HG03378 (cell line): ENCODE data around the gene RGPD8.
"Not testable (repeated sequence)": the region's sequence is repeated elsewhere in the genome, so short reads cannot be mapped to it uniquely, and the experiment has no call there.

Experiments
- ATAC-seq: cut with Tn5 transposase; IDR thresholded peaks from one replicate; pipeline ENCODE4 v1.9.1; 2021; ENCODE audit warnings: mild to moderate bottlenecking, moderate library complexity; ENCODE audit not compliant: unreplicated experiment

RGPD8 gene

DNA sequence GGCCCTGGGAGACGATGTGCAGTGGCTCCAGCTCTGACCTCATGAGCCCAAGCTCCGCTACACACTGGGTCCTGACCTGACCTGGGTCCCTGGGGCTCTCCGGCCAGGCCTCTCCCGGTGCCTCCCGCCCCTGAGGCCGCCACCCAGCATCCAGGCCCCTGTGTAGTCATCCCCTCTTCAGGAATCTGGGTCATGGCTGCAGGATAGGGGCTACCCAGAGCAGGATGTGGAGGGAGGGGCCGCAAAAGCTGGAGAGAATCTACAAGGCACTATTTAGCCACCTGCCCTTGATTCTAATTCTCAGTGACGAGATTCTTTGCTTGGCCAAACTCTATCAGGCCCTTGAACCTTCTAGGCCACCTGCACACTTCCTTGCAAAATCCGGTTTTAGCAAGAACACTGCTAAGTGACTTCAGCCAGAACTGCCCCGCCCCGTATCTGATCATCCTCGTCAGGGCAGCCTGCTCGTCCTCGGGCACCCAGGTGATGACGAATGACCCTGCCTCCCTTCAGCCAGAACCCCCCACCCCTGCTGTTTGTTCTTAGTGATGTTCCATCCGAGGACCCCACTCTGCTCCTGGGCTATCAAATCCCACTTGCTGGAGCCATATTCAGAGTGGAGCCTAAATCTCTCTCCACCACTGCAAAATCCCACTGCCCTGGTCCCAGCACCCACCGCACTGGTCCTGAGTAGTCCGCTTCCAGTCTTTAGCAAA, 2.4 kb upstream of the RGPD8 start:
- ATAC-seq = not testable (repeated sequence)

DNA sequence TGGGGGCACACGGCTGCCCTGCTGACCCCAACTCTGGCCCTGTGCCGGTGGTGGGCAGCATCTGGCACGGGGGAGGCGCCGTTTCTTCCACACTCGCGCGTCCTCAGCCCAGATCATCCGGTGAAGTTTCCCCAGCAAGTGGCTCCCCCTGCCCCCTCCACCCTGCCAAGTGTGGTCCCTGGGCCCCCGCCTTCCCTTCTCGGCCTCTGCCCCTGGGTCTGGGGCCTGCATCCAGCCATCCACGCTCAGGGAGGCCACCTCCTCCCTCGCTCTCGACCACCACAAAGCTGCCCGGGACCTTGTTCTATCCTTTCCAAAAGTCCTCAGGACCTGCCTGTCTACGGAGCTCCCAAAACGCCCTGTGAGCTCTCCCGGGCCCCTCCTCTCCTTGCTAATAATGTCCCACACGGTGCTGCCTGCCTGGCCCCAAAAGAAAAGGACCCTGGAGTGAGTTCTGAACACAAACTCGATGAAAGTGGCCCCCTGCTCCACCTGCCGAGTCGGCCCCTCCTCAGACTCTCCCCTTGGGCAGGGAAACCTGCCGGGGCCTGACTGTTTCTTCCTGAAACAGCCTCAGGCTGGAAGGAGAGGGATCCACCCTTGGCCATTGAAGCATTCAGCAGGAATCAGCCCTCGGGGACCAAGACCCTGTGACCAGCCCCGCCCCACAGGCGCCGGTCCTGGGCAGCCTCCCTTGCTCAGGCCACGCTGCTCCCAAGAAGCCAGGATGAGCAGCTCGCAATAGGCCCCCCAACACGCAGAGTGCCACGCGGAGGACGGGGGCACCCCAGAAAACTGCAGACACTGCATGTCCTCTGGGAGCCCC, 1.7 kb upstream of the RGPD8 start:
- ATAC-seq = not testable (repeated sequence)

DNA sequence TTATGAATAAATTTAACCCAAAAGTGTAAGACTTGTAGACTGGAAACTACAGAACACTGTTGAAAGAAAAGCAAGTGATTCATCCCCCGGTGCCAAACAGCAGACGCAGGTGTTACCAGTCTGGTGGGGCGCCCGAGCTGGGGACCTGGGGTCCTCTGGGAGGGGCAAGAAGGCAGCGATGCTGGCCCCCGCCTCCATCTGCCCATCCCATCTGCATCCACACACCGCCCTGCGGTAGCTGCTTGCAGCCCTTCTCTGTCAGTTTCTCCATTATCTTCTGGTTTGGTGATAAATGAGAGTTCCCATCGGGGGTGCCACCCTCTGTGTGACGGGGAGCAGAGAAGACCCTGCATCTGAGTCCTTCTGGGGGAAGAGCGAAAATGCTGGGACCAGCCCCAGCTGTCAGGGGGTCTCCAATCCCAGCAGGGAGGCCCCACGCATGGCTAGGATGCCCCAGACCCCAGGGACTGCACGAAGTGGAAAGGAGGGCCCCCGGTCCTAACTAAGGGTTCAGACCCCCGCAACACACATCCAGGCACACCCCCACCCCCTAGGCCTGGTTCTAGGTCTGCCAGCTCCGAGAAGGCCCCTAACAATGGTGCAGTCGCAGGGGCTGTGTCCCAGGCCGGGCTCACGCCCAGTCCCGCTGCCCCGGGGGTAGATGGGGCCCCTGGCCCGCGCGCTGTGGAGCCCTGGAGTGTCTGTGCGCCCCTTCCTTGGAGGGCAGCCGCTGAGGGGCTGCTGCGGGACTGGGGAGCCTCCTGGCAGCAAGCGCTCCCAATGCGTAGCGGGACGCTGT, 686 bp upstream of the RGPD8 start:
- ATAC-seq = no peak

DNA sequence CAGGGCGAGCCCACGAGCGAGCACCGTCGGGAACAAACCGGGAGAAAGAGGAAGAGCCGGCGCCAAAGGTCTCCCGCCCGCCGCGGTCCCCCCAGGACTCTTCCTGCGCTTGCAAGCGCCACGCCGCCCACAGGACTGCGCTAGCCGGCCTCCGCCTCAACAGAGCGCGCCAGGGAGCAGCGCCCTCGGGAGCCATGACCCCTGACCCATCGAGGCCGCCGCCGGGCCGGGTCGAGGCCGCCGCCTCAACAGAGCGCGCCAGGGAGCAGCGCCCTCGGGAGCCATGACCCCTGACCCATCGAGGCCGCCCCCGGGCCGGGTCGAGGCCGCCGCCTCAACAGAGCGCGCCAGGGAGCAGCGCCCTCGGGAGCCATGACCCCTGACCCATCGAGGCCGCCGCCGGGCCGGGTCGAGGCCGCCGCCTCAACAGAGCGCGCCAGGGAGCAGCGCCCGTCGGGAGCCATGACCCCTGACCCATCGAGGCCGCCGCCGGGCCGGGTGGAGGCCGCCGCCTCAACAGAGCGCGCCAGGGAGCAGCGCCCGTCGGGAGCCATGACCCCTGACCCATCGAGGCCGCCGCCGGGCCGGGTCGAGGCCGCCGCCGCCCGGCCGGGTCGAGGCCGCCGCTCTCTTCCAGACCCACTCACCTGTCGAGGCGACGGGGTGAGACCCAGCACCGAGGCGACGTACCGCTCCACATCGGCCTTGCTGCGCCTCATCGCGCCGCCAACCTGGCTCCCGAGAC, 538 bp downstream of the RGPD8 start:
- not testable (repeated sequence) for ATAC-seq

DNA sequence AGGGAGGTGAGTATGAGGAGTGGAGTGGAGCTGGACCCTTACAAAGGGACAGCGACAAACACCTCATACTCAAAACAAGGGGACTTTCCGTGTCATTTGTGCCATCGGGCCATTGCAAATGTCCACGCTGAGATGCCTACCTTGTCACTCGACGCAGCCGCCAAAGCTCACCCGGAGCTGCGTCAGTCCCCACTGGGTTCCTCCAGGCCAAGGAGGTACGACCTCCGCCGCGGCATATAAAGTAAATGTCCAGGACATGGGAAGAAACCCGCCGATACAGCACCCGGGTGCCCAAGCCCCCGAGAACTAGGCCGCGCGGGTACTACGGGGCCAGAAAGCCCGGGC, 1.1 kb downstream of the RGPD8 start:
- ATAC-seq = not testable (repeated sequence)

DNA sequence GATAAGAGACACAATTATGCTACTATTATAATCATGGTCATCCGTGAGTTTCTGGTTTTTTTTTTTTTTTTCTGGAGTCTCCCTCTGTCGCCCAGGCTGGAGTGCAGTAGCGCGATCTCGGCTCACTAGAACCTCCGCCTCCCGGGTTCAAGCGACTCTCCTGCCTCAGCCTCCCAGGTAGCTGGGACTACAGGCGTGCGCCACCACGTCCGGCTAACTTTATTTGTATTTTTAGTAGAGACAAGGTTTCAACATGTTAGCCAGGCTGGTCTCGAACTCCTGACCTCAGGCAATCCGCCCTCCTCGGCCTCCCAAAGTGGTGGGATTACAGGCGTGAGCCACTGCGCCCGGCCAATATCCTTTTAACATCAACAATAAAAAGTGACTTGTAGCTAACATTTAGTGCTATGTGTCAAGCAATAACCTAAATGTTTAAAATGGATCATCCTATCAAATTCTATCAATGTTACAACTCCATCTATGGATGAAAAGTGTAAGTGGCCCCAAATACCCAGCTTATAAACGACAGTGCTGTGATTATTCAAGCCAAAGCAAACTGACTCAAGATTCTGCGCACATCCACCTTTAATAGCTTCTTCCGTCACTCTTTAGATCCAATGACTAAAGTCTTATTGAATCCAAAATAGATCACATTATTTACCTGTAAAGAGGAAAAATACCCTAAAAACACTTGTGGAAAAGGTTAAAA, 1.7 kb downstream of the RGPD8 start:
- ATAC-seq = not testable (repeated sequence)

DNA sequence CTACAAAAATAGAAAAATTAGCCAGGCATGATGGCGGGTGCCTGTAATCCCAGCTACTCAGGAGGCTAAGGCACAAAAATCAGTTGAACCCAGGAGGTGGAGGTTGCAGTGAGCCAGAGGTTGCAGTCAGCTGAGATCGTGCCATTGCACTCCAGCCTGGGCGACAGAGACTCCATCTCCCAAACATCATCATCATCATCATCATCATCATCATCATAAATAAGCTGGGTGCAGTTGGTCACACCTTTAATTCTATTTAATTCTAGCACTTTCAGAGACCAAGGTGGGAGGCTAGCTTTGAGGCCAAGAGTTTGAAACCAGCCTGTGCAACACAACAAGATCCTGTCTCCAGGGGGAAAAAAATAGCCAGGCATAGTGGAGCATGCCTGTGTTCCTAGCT, 8.9 kb downstream of the RGPD8 start:
- ATAC-seq = not testable (repeated sequence)

DNA sequence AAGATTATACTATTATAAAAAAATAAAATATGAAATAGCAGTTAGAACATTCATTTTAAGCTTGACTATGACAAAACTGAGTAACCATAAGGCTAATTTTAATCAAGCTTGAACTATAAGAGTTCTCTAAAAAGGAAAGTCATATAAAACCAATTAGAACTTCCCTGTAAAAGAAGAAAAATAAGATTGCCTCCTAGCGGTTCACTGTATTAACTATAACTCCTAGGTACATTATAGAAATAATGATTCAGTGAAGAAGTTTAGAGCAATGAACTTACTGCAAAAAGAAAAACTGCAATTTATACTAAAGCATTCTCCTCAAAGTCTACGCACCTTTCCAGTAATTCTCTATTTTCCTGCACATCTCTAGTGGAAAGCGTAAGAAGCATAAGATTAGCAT, 16.6 kb downstream of the RGPD8 start:
- not testable (repeated sequence) for ATAC-seq

DNA sequence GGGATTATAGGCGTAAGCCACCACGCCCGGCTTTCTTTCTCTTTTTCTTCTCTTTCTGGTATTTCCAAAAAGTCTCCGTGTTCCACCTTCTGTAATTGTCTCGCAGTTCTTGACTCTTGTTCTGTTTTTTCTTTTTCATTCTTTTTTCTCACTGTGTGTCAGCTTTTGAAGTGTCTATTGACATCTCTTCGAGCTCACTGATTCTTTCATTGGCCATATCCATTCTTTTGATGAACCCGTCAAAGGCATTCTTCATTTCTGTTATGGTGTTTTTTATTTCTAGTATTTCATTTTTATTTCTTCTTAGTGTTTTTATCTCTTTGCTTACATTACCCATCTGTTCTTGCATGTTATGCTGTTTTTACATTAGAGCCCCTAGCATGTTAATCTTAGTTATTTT, 73.4 kb downstream of the RGPD8 start:
- ATAC-seq = not testable (repeated sequence)

DNA sequence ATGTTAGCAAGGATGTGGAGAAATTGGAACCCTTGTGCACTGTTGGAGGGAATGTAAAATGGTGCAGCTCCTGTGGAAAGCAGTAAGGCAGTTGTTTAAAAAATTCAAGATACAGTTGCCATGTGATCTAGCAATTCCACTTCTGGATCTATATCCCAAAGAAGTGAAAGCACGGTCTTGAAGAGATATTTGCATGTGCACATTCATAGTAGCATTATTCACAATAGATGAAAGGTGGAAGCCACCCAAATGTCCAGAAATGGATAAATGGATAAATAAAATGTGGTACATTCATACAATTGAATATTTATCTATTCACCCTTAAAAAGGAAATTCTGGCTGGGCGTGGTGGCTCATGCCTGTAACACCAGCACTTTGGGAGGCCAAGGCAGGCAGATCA, 79.1 kb downstream of the RGPD8 start:
- ATAC-seq = not testable (repeated sequence)

DNA sequence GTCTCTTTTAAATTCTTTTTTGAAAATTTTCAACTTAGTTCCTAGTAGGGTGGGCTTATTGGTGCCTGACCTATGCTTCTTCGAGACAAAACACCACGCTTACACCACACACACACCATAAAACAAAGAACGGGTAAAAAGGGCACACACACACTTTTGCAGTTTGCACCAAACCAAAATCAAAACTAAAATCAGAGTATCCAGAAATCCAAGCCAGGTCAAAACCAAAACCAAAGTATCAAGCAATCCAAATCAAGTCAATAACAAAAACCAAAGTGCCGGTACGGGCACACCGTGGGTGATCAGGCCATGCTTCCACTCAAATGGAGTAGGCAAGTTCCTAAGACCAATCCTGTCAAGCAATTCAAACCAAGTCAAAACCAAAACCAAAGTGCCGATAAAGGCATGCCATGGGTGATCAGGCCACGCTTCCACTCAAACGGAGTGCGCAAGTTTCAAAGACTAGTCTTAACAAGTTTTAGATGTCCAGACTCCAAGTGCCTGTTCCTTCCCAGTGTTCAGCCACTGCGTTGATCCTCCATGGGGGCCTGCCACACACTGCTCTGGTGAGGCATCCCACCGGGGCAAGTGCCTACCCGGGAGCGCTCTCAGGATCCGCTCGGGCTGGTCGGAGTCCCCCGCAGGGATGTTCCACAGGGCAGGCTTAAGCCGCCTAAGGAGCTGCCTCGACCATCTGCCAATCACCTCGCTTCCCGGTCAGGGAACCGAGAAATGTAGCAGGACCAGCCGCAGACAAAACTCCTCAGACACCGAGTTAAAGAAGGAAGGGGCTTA, 80.4 kb downstream of the RGPD8 start:
- ATAC-seq = not testable (repeated sequence)

DNA sequence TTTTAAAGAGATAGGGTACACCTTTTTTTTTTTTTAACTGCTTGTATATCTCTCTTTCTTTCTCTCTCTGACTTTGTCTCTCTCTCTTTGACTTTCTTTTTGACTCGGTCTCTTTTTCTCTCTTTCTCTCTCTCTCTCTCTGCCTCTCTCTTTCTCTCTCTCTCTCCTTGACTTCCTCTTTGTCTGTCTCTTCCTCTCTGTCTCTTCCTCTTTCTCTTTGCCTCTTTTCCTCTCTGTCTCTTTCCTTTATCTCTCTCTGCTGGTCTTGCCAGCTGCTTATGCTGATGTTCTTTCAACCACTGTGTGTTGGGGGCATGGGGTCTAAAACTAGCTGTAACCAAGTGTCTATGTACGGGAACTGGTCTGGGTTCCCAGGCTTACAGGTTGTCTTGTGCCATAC, 81.2 kb downstream of the RGPD8 start:
- not testable (repeated sequence) for ATAC-seq

DNA sequence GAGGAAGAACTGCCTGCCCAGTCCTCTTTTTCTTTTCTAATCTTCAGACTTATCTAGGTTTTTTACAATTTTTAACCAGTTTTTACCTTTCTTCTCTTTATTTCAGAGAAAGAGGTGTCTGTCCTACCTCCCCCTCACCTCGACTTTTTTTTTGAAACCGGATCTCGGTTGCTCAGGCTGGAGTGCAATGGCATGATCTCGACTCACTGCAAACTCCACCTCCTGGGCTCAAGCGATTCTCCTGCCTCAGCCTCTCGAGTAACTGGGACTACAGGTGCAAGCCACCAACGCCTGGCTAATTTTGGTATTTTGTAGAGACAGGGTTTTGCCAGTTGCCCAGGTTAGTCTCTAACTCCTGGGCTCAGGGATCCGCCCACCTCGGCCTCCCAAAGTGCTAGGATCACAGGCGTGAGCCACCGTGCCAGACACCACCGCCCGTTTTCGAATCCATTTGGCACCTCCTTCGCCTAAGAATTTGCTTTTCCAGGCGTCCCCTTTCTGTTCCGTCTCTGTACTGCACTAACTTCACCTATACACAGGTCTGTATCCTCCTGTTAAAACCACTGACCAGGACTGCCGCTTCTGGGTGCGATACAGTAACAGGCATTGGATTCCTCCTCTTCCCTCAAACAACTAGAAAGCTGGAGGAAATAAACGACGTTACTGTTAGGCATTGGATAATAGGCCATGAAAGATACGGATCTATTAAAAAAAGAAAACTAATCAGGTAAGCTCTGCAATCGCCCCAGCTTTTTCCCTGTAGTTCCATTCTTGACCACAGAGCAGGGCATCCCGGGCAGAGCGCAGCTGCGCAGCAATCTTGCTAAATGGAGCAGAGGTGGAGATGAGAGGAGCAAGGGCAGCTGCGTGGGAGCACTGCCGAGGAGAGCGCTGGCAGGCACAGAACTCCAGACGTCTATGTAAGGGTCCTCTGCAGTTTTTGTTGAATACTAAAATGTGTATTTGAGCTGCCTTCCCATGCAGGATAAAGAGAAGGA, 88.1 kb downstream of the RGPD8 start:
- no peak for ATAC-seq

DNA sequence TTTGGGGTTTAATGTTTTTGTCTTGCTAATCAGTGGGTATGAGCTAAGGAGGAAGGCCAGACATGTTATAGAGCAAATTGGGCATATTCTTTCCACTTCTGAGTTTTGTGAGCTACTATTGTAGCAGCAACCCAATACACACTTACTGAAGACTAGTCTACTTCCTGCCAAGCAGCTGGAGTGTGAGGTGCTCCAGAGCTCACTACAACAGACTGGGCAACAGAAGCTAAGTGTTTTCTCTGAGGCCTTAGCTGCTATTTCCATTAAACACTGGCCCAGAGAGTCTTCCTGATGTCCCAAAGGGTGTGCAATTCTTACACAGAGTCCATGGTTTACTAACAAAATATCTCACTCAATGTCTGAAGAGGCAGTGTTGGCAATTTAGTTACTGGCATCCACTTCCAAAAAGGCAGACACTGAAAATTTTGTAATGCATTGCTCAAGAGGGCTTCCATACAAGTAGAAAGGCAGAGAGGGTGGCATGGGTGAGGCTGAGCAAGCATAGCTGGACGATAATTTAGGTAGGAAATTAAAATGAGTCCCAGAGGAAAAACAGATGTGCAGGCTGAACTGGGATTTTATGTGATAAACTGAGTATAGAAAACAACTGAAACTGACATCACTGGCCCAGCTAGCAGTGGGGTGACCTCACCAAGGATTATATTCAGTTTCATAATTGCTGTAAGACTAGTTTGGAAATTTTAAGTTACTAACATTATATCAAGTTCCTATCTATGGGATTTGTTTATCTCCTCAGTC, 89.4 kb downstream of the RGPD8 start:
- no peak for ATAC-seq

DNA sequence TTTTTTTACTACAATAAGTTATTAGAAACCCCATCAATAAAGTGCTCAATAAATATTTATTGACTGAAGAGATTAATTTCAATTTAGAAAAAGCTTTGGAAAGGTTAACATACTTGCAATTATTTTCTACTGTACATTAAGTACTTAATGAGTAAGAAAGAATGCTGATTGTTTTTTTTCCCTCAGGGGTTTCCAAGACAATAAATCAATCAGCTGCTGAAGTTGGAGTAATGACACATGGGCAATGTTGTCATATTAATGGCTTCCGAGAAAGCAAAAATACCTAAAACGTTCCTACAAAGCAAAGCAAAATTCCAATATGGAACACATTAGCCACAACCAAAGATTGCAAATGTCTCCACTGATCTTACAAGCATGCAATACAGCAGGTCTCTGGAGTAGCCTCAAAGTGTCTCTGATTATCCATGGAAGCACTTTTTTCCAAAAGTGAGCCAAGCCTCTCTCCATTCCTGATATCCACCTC, 91.3 kb downstream of the RGPD8 start:
- no peak for ATAC-seq

DNA sequence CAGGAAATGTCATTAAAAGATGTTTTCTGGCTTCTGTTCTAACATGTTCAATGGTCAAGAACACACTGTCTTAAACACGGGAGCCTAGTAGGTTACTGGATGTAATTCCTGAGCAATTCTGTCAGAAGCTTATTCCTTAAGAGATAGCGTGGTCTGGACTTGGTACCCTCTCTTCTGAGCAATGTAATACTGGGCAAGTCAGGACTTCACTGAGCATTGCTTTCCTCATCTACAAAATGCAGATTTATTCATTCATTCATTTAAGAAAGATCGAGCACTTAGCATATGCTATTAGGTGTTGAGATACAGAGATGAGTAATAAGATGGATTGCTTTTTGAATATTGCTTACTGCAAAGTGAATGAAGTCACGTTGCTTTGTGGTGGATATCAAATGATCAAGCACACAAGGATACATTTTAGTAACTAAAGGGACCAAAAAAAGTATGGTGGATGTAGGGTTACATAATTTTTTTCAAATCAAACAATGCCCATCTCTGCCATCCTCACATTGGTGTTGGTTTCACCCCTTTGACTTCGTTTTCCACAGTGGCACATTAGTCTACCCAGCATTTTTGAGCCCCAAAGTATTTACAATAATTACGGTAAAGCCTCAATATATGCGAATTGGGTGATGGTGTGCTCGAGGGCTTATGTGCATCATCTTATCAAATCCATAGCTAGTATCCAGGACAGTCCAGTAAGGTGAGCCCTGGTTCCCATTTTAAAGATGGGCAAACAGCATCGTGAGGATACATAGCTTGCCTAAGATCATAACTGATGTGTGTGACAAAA, 92.8 kb downstream of the RGPD8 start:
- ATAC-seq = no peak

DNA sequence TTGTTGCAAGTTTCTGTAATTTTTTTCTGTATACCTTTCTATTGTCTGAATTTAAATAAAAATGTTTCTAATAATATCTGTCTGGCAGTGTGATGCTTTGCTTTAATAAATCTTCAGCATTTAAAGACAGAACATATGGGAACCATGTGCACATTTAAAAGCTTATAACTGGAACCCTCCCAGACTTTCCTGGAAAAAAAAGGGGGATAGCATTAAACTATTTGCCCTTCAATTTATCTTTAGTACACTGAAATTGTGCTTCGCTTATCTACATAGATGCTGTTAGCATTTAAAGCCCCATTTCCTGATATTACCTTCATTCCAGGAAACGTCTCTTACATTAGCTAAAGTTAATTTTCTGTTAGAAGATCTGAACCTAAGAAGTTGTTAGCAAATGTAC, 93.5 kb downstream of the RGPD8 start:
- ATAC-seq = no peak
